ENCODE results near the gene RPL15. TPM values are rescaled to one million over a fixed set of nuclear protein-coding genes. Genes with fewer than 3 reads are reported as not detected.

Gene RPL15
- total and polyA plus RNA-seq, 2 of the 13 experiments (the other 11 are each of a cell fraction or from before 2014, with no cell fraction given) = 1,297 to 3,693 TPM

DNA sequence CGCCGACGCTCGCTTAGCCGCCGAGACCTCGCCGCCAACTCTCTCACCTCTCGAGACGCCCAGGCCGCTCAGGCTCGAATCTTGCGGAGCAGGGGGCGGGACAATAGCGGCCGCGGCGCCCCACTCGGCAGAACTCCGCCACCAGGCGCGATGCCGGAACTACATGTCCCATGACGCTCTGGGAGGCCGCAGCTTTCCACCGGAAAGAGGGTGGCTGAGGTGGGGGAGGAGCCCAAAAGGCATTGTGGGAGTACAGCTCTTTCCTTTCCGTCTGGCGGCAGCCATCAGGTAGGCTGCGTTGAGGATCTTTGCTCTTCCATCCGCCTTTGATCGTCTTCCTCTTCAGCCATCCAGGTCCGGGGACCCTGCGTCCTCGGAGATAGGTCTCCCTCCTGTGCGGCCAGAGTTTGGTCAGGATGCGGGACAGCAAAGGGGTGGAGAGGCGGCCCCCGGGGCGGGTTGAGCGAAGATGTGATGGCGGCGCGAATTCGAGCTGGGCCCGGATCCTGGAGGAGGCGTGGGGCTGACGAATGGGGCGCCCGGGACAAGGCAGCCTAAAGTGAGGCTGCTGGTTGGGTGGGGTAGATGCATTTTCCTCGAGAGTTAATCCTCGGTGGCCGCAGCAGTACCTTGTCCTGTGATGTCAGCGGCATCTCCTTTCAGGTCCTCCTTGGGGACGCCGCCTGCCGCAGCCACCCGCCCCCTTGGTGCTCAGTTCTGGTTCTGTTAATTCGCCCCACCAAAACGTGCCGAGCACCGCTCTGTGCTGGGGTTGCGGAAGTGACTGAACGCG lies at the start of gene RPL15, which contains the start of gene NKIRAS1 (continued):
- TF ChIP-seq, protein P1, sequence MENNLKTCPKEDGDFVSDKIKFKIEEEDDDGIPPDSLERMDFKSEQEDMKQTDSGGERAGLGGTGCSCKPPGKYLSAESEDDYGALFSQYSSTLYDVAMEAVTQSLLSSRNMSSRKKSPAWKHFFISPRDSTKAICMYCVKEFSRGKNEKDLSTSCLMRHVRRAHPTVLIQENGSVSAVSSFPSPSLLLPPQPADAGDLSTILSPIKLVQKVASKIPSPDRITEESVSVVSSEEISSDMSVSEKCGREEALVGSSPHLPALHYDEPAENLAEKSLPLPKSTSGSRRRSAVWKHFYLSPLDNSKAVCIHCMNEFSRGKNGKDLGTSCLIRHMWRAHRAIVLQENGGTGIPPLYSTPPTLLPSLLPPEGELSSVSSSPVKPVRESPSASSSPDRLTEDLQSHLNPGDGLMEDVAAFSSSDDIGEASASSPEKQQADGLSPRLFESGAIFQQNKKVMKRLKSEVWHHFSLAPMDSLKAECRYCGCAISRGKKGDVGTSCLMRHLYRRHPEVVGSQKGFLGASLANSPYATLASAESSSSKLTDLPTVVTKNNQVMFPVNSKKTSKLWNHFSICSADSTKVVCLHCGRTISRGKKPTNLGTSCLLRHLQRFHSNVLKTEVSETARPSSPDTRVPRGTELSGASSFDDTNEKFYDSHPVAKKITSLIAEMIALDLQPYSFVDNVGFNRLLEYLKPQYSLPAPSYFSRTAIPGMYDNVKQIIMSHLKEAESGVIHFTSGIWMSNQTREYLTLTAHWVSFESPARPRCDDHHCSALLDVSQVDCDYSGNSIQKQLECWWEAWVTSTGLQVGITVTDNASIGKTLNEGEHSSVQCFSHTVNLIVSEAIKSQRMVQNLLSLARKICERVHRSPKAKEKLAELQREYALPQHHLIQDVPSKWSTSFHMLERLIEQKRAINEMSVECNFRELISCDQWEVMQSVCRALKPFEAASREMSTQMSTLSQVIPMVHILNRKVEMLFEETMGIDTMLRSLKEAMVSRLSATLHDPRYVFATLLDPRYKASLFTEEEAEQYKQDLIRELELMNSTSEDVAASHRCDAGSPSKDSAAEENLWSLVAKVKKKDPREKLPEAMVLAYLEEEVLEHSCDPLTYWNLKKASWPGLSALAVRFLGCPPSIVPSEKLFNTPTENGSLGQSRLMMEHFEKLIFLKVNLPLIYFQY (CRISPR knock-in tag; IDR thresholded peaks at IDR 0.05; ENCODE audit: borderline replicate concordance) = 0 out of 2 replicates have a peak, but pooled peaks have one; percentile 40
- TF ChIP-seq ELF3 (CRISPR knock-in tag; IDR thresholded peaks at IDR 0.05) (peak; percentile 90), TGIF2 (CRISPR knock-in tag; IDR thresholded peaks at IDR 0.05) (peak; percentile 73), ZNF577 (CRISPR knock-in tag; IDR thresholded peaks at IDR 0.05; ENCODE audit: borderline replicate concordance, low read depth) (no peak), BCL6 (CRISPR knock-in tag; IDR thresholded peaks at IDR 0.05) (peak; percentile 40), ATRX (CRISPR knock-in tag; IDR thresholded peaks at IDR 0.05; ENCODE audit: borderline replicate concordance) (no peak), ZNF558 (CRISPR knock-in tag; IDR thresholded peaks at IDR 0.05; ENCODE audit: borderline replicate concordance) (peak; percentile 58; the same call in 1 of the 2 replicates), MAZ (IDR thresholded peaks at IDR 0.05; ENCODE audit: borderline replicate concordance, low read depth, low read length) (no peak), MAZ (CRISPR knock-in tag; IDR thresholded peaks at IDR 0.05; ENCODE audit: low read depth) (peak; percentile 94), RBM22 (optimal IDR thresholded peaks at IDR 0.05; ENCODE audit: low read length) (peak; percentile 72), ZNF616 (CRISPR knock-in tag; IDR thresholded peaks at IDR 0.05; ENCODE audit: low read depth) (no peak; the same call in 1 of the 2 replicates), CCDC6 (CRISPR knock-in tag; IDR thresholded peaks at IDR 0.05) (peak; percentile 49; the same call in 1 of the 2 replicates), ZKSCAN5 (CRISPR knock-in tag; IDR thresholded peaks at IDR 0.05) (0 out of 2 replicates have a peak, but pooled peaks have one; percentile 41), ZSCAN31 (CRISPR knock-in tag; IDR thresholded peaks at IDR 0.05; ENCODE audit: low read depth) (peak; percentile 96), BRD4 (CRISPR knock-in tag; IDR thresholded peaks at IDR 0.05) (peak; percentile 98)
- TF ChIP-seq, protein P2, sequence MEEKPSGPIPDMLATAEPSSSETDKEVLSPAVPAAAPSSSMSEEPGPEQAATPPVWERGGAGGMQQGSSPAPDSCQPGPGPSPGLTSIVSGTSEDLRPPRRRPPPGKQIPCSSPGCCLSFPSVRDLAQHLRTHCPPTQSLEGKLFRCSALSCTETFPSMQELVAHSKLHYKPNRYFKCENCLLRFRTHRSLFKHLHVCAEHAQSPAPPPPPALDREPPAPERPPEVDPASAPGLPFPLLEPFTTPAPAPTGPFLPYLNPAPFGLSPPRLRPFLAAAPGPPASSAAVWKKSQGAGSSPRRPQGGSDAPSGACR (CRISPR knock-in tag; IDR thresholded peaks at IDR 0.05) = peak; percentile 67; the same call in 1 of the 2 replicates
- TF ChIP-seq, protein P3, sequence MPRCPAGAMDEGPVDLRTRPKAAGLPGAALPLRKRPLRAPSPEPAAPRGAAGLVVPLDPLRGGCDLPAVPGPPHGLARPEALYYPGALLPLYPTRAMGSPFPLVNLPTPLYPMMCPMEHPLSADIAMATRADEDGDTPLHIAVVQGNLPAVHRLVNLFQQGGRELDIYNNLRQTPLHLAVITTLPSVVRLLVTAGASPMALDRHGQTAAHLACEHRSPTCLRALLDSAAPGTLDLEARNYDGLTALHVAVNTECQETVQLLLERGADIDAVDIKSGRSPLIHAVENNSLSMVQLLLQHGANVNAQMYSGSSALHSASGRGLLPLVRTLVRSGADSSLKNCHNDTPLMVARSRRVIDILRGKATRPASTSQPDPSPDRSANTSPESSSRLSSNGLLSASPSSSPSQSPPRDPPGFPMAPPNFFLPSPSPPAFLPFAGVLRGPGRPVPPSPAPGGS (CRISPR knock-in tag; IDR thresholded peaks at IDR 0.05) = no peak; the same call in 1 of the 2 replicates
- TF ChIP-seq, protein P4, sequence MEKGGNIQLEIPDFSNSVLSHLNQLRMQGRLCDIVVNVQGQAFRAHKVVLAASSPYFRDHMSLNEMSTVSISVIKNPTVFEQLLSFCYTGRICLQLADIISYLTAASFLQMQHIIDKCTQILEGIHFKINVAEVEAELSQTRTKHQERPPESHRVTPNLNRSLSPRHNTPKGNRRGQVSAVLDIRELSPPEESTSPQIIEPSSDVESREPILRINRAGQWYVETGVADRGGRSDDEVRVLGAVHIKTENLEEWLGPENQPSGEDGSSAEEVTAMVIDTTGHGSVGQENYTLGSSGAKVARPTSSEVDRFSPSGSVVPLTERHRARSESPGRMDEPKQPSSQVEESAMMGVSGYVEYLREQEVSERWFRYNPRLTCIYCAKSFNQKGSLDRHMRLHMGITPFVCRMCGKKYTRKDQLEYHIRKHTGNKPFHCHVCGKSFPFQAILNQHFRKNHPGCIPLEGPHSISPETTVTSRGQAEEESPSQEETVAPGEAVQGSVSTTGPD (CRISPR knock-in tag; IDR thresholded peaks at IDR 0.05) = no peak
- TF ChIP-seq, protein P5, sequence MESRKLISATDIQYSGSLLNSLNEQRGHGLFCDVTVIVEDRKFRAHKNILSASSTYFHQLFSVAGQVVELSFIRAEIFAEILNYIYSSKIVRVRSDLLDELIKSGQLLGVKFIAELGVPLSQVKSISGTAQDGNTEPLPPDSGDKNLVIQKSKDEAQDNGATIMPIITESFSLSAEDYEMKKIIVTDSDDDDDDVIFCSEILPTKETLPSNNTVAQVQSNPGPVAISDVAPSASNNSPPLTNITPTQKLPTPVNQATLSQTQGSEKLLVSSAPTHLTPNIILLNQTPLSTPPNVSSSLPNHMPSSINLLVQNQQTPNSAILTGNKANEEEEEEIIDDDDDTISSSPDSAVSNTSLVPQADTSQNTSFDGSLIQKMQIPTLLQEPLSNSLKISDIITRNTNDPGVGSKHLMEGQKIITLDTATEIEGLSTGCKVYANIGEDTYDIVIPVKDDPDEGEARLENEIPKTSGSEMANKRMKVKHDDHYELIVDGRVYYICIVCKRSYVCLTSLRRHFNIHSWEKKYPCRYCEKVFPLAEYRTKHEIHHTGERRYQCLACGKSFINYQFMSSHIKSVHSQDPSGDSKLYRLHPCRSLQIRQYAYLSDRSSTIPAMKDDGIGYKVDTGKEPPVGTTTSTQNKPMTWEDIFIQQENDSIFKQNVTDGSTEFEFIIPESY (CRISPR knock-in tag; IDR thresholded peaks at IDR 0.05) = peak; percentile 56; the same call in 1 of the 2 replicates
